SK-N-MC (cell line): ENCODE results near the gene PRKRIP1.
A peak's percentile ranks its signal among the peaks of the same experiment; 100 is the strongest.
"Not testable (repeated sequence)": the region's sequence is repeated elsewhere in the genome, so short reads cannot be mapped to it uniquely, and the experiment has no call there.

Experiments used
- DNase-seq: peaks from one replicate; pipeline ENCODE4 v3.0.0-alpha.2; 2011; ENCODE audit warnings: low read depth, low spot score
- H3K27ac ChIP-seq: fragments of 200-600 bp; sonication (generic); 2 replicates; pipeline ENCODE4 v1.5.1; 2016; ENCODE audit warnings: mixed run types
- H3K36me3 ChIP-seq: fragments of 200-600 bp; sonication (generic); 2 replicates; pipeline ENCODE4 v1.6.1; 2017; ENCODE audit warnings: antibody characterized with exemption, low read length, mixed read lengths; ENCODE audit not compliant: insufficient read depth
- H3K4me3 ChIP-seq: fragments of 200-600 bp; sonication (generic); 2 replicates; pipeline ENCODE4 v1.5.1; 2016
- H3K9ac ChIP-seq: fragments of 200-600 bp; sonication (generic); 2 replicates; pipeline ENCODE4 v1.8.0; 2017; ENCODE audit warnings: mixed run types, mixed read lengths; ENCODE audit not compliant: insufficient read length
- H3K9me3 ChIP-seq: fragments of 200-600 bp; sonication (generic); 2 replicates; pipeline ENCODE4 v1.6.1; 2017; ENCODE audit warnings: low read depth, mild to moderate bottlenecking, antibody characterized with exemption, low read length, moderate library complexity, mixed read lengths
- EZH2 ChIP-seq: fragments of 200-600 bp; sonication (generic); IDR thresholded peaks from one replicate; pipeline ENCODE4 v1.6.1; 2017; ENCODE audit warnings: antibody characterized with exemption
- FOXP2 ChIP-seq: optimal IDR thresholded peaks from 2 replicates; pipeline ENCODE3; 2011; ENCODE audit warnings: mild to moderate bottlenecking, moderate library complexity; ENCODE audit not compliant: insufficient read depth; ENCODE audit errors: extremely low read length, control extremely low read depth
- POLR2AphosphoS5 ChIP-seq: IDR thresholded peaks from 2 replicates; pipeline ENCODE4 v1.6.1; 2012; ENCODE audit warnings: mild to moderate bottlenecking, low read depth, low read length, borderline replicate concordance

The PRKRIP1 gene

GRCh38 chr7:102395873-102396709, at the start of gene PRKRIP1:
Gene PRKRIP1, plus strand, starts transcription at chr7:102396363. Its CDS starts 49 bp downstream, at chr7:102396412.
- H3K9ac ChIP-seq, result peak within 1 kb of the TSS; percentile 98
- peak within 1 kb of the TSS; percentile 90 for H3K27ac ChIP-seq
- peak within 1 kb of the TSS; percentile 96 for H3K4me3 ChIP-seq
- peak; percentile 96 for DNase-seq
- H3K9me3 ChIP-seq, result no peaks in the 10 kb centered on the region
- peaks cover 37% of the 10 kb centered on the region for H3K36me3 ChIP-seq
- no peak for TF ChIP-seq EZH2
- TF ChIP-seq POLR2AphosphoS5, result peak; percentile 93
- peak; percentile 91 for TF ChIP-seq FOXP2

GRCh38 chr7:102346983-102347382, 49.2 kb upstream of the PRKRIP1 start:
- H3K27ac ChIP-seq, H3K9ac ChIP-seq, H3K4me3 ChIP-seq, H3K9me3 ChIP-seq, DNase-seq, H3K36me3 ChIP-seq: not testable (repeated sequence)

GRCh38 chr7:102356344-102356743, 39.8 kb upstream of the PRKRIP1 start, which contains the start of gene SPDYE6:
Gene SPDYE6, minus strand, starts transcription at chr7:102356444. Its CDS starts 421 bp downstream, at chr7:102356023.
- H3K9me3 ChIP-seq, H3K27ac ChIP-seq, H3K4me3 ChIP-seq, DNase-seq, H3K9ac ChIP-seq, H3K36me3 ChIP-seq: not testable (repeated sequence)

GRCh38 chr7:102363549-102364393, 32.4 kb upstream of the PRKRIP1 start:
- Histone ChIP-seq H3K9ac (peak overlapping the region; percentile 83), H3K4me3 (peak overlapping the region; percentile 85)
- DNase-seq, result peak; percentile 95
- H3K36me3 ChIP-seq, H3K9me3 ChIP-seq, H3K27ac ChIP-seq: not testable (repeated sequence)
- TF ChIP-seq POLR2AphosphoS5, result peak; percentile 90

- H3K27ac ChIP-seq, result not testable (repeated sequence)
Observed at GRCh38 chr7:102364394-102364886, 31.7 kb upstream of the PRKRIP1 start.

GRCh38 chr7:102365390-102365789, 30.8 kb upstream of the PRKRIP1 start:
- H3K36me3 ChIP-seq, result peaks cover 15% of the 10 kb centered on the region
- not testable (repeated sequence) for H3K4me3 ChIP-seq, H3K9me3 ChIP-seq, H3K27ac ChIP-seq, H3K9ac ChIP-seq, DNase-seq

More at GRCh38 chr7:102364394-102364886, 31.7 kb upstream of the PRKRIP1 start:
- peak overlapping the region; percentile 83 for H3K9ac ChIP-seq
- not testable (repeated sequence) for DNase-seq, H3K9me3 ChIP-seq, H3K36me3 ChIP-seq
- peak overlapping the region; percentile 85 for H3K4me3 ChIP-seq

GRCh38 chr7:102370038-102370437, 26.1 kb upstream of the PRKRIP1 start:
- peaks cover 18% of the 10 kb centered on the region for H3K36me3 ChIP-seq
- not testable (repeated sequence) for H3K4me3 ChIP-seq, H3K9me3 ChIP-seq, H3K9ac ChIP-seq, H3K27ac ChIP-seq, DNase-seq

- not testable (repeated sequence) for H3K27ac ChIP-seq, H3K4me3 ChIP-seq, DNase-seq, H3K9me3 ChIP-seq, H3K9ac ChIP-seq
- peaks cover 23% of the 10 kb centered on the region for H3K36me3 ChIP-seq
Observed at GRCh38 chr7:102372796-102373195, 23.4 kb upstream of the PRKRIP1 start.

- no peak for DNase-seq
- no peak overlapping the region for H3K4me3 ChIP-seq
- H3K27ac ChIP-seq, result no peak overlapping the region
- H3K36me3 ChIP-seq, result peaks cover 41% of the 10 kb centered on the region
- H3K9me3 ChIP-seq, result no peaks in the 10 kb centered on the region
- no peak for TF ChIP-seq POLR2AphosphoS5
- no peak for TF ChIP-seq EZH2
- TF ChIP-seq FOXP2, result no peak
- H3K9ac ChIP-seq, result no peak overlapping the region
Observed at GRCh38 chr7:102376964-102377466, 19.1 kb upstream of the PRKRIP1 start.

GRCh38 chr7:102380837-102381236, 15.3 kb upstream of the PRKRIP1 start:
- DNase-seq, H3K27ac ChIP-seq: not testable (repeated sequence)
- H3K36me3 ChIP-seq, result peaks cover 49% of the 10 kb centered on the region

GRCh38 chr7:102381696-102382425, 14.3 kb upstream of the PRKRIP1 start:
- not testable (repeated sequence) for H3K9ac ChIP-seq, H3K27ac ChIP-seq, H3K4me3 ChIP-seq, H3K9me3 ChIP-seq, DNase-seq
- H3K36me3 ChIP-seq, result peaks cover 50% of the 10 kb centered on the region

More at GRCh38 chr7:102380837-102381236, 15.3 kb upstream of the PRKRIP1 start:
- H3K9me3 ChIP-seq, H3K9ac ChIP-seq, H3K4me3 ChIP-seq: not testable (repeated sequence)
